B cell (primary cell): ENCODE data around the gene METTL9.
"Not testable (repeated sequence)": the region's sequence is repeated elsewhere in the genome, so short reads cannot be mapped to it uniquely, and the experiment has no call there.

ENCODE experiments used
- CTCF ChIP-seq: fragments of 200-600 bp; IDR thresholded peaks from one replicate; pipeline ENCODE4 v1.8.0; 2022; ENCODE audit warnings: antibody characterized with exemption, mild to moderate bottlenecking
- EZH2 ChIP-seq: IDR thresholded peaks from 2 replicates; pipeline ENCODE4 v1.6.1; 2012; ENCODE audit warnings: borderline replicate concordance, low read depth, mild to moderate bottlenecking, moderate library complexity, low read length; ENCODE audit not compliant: insufficient read depth, poor library complexity, severe bottlenecking

- TF ChIP-seq CTCF, EZH2: not testable (repeated sequence)
Observed at GRCh38 chr16:21649826-21650406, 50.5 kb downstream of the METTL9 start.
